Hematopoietic multipotent progenitor cell treated with erythropoietin and hydrocortisone succinate and interleukin-3 and kit ligand, for 15 days (in vitro differentiated cells): ENCODE data around the gene CFAP74.

ENCODE experiments used
- DNase-seq: peaks from one replicate; pipeline ENCODE4 v3.0.0-alpha.2; 2015; ENCODE audit warnings: low spot score

Gene CFAP74

DNA sequence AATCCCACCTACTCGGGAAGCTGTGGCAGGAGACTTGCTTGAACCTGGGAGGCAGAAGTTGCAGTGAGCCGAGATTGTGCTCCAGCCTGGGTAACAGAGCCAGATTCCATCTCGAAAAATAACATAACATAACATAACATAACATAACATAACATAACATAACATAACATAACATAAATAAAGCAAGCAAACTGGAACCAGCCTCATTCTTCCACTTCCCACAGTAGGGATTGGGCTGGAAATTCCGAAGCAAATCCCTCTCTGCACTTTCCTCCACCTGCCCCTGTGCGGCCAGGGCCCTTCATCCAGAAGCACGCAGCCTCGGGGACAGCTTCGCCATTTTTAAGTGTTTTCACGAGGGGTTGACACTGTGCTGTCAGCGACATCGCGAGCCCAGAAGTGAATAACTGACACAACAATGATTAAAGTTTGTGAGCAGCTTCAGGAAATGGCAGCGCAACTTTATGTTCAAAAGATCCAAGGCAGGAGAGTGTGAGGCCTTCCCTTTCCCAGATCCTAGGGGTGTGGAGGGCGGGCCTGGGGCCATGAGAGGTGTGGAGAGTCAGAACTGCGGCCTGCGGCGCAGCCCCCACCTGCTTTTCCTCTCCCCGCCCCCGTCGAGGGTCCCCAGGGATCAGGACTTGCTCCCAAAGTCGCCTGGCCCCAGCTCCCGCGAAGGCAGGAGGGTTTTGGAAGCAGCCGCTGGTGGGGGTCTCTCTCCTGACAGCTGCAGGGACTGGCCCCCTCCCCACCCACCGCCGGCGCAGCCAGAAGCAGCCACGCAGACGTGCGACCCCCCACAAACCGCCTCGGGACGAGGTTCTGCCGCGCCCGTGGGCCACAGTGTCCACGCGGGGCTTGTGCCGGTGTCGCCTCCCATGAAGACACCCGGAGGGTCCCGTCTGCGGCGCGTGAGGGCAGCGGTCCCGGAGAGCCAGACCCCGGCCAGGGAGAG, 14.9 kb upstream of the CFAP74 start:
- DNase-seq: no peak

- DNase-seq: no peak
Measured at GRCh38 chr1:2016123-2016522, 12.5 kb upstream of the CFAP74 start.

DNA sequence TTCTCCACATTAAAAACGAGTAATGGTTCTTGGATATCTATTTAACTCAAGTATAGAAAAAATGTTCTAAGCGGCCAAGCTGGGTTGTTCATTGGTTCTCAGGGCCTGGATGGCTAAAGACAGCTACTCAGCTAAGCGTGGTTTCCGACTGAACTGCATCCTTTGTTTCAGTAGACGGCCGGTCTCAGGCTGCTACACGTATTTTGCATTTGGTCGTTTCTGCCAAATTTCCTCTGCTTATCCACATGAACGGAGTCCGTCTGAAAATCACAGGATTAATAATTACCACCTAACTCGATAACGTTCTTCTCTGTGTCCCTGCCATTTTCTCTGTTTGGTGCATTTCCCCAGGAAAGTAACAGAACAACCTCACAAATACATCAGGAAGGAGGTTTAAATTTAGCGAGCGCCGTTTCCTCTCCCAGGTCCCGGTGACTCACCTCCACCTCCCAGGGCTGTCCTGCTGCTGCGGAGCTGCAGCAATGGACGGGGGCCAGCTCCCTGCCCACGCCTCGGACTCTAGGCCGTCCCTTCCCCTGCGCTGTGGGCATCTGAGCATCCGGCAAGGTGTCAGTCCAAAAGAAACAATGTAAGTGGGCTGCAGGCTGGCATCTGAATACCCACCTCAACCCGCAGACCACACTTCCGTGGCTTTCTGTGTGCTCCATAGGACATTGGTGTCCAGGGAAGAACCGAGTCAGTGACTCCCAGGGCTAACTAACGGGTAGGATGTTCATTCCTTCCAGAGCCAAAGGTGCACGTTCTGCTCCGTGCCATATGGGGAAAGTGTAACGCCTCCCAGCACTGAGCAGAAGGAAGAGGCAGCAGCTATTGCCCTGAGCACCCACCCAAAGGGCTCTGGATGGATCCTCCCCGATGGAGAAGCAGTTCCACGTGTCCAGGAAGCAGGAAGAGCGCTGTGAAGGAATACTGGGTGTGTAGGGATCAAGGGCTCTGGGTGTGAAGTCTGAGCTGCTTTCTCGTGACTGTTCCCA, 11.5 kb upstream of the CFAP74 start:
- no peak for DNase-seq

DNA sequence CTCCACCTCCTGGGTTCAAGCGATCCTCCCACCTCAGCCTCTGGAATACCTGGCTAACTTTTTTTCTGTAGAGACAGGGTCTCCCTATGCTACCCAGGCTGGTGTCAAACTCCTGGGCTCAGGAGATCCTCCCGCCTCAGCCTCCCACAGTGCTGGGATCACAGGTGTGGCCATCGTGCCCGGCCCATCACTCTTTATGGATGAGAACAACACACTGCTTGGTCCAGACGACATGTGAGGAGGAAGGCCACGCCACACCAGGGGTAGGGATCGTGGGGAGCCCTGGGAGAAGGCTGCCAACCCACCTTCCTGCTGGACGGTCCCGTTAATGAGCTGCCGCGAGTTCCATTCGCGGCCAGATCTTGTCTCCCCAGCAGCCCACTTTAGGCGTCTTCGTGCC, 10.6 kb upstream of the CFAP74 start:
- DNase-seq: no peak

DNA sequence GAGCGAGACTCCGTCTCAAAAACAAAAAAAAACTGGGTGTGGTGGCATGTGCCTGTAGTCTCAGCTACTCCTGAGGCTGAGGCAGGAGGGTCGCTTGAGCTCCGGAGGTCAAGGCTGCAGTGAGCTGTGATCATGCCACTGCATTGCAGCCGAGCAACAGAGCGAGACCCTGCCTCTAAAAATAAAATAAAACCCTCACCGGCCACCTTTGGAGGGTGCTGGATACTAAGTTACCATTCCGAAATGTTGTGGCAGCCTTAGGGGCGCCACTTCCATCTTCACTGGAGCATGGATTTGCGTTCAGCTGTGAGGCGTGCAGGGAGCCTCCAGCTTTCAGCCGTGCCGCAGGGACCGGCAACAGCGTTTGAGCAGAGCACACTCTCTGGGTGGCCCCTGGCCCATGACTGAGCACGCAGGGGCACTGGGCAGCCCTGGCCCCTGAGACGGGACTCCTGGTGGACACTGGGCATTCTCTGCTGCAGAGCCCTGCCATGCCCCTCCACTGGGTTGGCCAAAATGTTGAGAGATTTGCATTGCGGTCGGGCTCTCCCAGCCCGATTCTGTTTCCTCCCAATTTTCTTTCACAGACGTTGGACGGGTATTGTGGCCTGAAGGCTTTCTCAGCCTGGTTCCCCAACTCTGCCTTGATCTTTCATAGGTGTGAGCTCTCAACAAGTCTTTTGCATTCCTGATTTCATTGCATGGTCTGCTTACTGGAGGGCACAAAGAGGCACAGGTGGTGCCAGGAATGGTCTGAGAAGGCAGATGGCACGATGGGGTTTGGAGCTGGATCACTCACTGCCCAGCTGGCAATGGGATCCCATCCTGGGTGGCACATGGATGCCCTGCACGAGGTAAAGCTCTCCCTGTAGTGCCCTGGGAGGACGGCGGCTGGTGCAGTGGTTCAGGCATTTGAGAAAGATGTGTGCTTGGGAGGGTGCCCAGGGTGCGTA, 5.8 kb upstream of the CFAP74 start:
- DNase-seq: no peak

DNA sequence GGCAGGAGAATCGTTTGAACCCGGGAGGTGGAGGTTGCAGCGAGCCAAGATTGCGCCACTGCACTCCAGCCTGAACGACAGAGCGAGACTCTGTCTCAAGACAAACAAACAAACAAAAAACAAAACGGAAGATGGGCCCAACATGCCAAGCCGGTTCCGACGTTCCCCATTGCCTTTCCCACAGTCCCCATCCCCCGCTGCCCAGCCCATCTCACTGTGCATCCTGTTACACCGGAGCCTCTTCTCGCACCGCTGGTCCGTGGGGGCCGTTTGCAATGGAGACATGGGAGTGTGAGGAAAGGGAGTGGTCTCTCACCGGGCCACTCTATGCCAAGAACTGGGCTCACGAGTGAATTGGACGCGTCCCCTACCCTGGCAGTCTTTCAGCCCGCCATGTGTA, 1.3 kb upstream of the CFAP74 start:
- no peak for DNase-seq

DNA sequence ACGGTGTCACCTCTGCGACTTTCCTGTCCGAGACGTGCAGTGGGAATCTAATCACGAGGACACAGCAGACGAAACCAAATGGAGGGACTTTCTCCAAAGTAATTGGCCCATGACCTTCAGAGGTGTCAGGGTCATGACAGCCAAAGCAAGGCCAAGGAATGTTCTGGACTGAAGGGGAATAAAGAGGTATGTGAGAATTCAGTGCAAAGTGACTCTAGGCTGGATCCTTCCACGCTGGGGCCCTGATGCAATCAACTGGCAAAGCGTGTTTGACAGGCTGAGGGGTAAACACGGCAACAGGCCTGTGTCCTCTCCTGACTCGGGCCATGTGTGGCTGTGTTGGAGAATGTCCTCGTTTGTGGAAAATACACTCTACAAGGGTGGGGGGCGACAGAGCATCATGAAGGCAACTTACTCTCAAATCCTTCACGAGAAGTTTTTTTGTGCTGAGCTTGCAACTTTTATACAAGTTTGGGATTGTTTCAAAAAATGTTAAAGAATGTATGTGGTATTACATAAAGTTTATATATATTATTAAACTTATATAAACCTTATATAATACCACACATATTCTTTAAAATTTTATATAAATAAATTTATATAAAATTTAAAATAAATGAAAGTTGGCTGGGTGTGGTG, 1.7 kb downstream of the CFAP74 start:
- DNase-seq: no peak

GRCh38 chr1:2000850-2001249, 2.7 kb downstream of the CFAP74 start:
- DNase-seq: no peak

GRCh38 chr1:2000432-2000831, 3.2 kb downstream of the CFAP74 start:
- DNase-seq: no peak

- DNase-seq: no peak
Measured at GRCh38 chr1:1997576-1997975, 6.0 kb downstream of the CFAP74 start.

DNA sequence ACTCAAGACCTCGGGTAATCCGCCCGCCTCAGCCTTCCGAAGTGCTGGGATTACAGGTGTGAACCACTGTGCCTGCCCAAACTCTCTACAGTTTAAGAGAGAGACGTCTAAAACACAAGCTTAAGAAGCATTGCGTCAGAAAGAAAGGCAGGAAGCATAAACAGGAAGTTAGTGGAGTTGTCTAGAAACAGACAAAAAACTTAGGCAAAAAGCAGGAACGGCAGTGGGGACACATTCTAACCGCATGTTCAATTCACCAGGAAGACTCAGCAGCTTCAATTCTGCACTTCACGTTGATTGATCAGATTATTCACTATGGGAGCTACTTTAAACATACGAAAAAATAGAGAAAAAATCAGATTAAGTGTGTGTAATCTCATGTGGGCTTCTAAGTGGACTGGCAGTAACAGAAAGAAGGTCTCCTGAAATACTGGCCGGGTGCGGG, 7.4 kb downstream of the CFAP74 start:
- DNase-seq: no peak

GRCh38 chr1:1994536-1994935, 9.1 kb downstream of the CFAP74 start:
- no peak for DNase-seq

DNA sequence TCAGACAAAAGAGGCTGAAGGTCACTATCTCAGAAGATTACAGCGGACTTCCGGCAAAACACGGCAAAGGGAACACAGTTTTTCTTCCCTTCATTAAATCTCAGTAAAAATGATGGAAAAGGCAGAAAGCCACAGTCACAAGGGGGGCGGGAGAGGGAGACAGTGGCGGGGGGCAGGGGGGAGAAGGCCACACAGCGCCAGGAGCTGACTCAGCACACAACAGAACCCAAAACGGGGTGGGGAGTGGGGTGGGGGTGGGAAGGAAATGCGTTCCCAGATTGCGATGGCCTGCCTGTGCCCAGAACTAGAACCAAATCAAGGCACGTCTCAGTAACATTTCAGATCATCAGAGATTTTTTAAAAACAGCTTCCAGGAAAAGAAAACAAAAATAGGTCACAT, 13.4 kb downstream of the CFAP74 start:
- no peak for DNase-seq

GRCh38 chr1:1989789-1990188, 13.8 kb downstream of the CFAP74 start:
- no peak for DNase-seq

GRCh38 chr1:1989102-1989542, 14.5 kb downstream of the CFAP74 start:
- no peak for DNase-seq

DNA sequence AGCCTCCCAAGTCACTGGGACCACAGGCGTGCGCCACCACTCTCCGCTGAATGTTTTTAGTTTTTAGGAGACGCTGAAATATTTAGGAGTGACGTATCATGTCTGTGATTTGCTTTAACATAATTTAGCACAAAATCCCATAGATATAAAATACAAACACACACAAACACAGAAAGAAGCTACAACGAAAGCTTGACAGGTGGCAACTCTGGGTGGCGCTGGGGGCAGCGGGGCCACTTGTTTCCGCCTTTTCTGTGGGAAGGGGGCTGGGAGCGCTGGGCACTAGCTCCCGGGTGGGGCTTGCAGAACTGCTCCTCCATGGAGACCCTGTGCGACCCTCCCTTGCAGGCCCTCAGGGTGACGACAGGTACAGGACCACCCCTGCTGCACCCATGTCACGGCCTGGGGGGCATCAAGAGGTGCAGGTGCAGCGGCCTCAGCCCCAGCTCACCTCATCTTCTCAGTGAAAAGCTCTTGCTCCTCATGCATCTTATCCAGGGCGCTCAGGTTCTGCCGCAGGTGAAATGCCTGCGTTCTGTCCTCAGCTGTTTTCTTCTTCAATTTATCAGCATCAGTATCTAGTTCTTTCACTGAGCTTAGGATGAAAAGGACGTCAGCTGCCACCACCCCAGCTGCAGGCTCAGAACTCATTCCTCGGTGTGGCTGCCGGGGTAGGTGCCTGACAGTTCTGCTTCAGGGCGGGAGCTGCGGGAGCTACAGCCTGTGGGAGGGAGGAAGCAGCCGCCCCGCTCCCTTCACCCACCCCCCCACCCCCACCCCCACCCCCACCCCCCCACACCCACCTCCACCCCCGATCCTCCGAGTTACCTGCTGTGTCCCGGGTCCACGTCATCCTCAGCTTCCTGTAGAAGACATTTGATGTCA, 15.3 kb downstream of the CFAP74 start:
- DNase-seq: no peak

DNA sequence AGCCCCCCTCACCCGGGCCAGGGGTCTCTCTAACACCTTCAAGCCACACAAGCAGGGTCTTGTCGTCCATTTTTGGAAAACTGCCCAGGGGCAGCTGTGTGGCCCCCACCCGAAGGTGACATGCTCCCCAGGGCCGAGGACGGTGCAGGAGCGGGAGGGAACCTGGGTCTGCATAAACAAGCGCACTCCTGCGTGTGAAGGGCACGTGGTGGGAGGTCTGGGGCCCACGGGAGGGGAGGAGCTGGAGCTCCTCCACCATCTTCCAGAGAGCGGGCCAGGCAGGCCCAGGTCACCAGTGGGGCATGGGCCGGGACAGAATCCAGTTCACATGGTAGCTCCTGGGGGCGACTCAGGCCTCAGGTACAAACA, 16.5 kb downstream of the CFAP74 start:
- DNase-seq: no peak

GRCh38 chr1:1986451-1987141, 17.0 kb downstream of the CFAP74 start:
- no peak for DNase-seq

GRCh38 chr1:1985375-1986050, 18.1 kb downstream of the CFAP74 start:
- no peak for DNase-seq
